ENCODE results near the gene CCDC13. TPM values are rescaled to one million over a fixed set of nuclear protein-coding genes. Genes with fewer than 3 reads are reported as not detected.

The CCDC13 gene
- total and polyA plus RNA-seq, 2 of the 13 experiments (the other 11 are each of a cell fraction or from before 2014, with no cell fraction given) = 0.22 to 0.51 TPM

DNA sequence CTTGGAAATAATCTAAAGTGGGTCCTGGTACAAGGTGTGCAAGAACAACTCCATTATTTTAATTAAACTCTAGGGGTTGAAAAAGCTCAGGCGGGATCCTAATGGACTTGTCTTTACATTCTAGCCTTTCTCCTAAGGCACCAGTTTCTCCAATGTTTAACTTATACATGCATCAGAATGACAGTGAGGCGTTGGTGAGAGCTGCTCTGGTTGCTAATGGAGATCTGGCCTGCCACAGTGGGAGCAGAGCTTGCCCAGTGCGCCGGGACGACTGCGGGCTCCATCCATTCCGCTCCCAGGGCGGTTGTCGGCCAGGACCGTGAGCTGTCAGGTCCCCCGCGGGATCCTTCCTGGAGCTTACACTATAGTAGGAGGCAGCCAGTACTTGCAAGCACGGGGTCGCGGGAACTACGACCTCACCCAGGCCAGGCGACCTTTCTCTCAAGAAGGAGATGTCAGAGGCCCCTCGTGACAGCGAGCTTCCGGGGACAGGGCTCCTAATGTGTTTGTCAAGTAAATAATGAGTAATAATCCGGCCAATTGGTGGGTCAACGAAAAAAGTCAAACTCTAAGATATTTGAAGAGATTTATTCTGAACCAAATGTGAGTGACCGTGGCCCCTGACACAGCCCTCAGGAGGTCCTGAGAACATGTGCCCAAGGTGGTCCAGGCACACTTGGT is 32.2 kb upstream of the CCDC13 start (continued):
- TF ChIP-seq, protein P1, sequence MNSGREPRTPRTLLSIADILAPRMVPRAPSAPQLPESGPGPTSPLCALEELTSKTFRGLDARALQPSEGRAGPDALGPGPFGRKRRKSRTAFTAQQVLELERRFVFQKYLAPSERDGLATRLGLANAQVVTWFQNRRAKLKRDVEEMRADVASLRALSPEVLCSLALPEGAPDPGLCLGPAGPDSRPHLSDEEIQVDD (CRISPR knock-in tag; IDR thresholded peaks at IDR 0.05; ENCODE audit: borderline replicate concordance) = no peak
- TF ChIP-seq ZFP36L1 (CRISPR knock-in tag; IDR thresholded peaks at IDR 0.05) (peak; percentile 19; the same call in 1 of the 2 replicates), GATAD2A (CRISPR knock-in tag; IDR thresholded peaks at IDR 0.05) (peak; percentile 87), FOXA1 (IDR thresholded peaks at IDR 0.05) (no peak), FOXA1 (CRISPR knock-in tag; IDR thresholded peaks at IDR 0.05) (peak; percentile 66; the same call in 1 of the 2 replicates), RARA (CRISPR knock-in tag; IDR thresholded peaks at IDR 0.05) (peak; percentile 91), ETV6 (CRISPR knock-in tag; conservative IDR thresholded peaks at IDR 0.05) (no peak), U2AF2 (IDR thresholded peaks at IDR 0.05; ENCODE audit: low read depth, low read length) (0 out of 2 replicates have a peak, but pooled peaks have one; percentile 49), IRX3 (CRISPR knock-in tag; IDR thresholded peaks at IDR 0.05; ENCODE audit: borderline replicate concordance, low read depth) (no peak), ELF4 (CRISPR knock-in tag; IDR thresholded peaks at IDR 0.05; ENCODE audit: borderline replicate concordance) (0 out of 2 replicates have a peak, but pooled peaks have one; percentile 61), ZNF883 (CRISPR knock-in tag; IDR thresholded peaks at IDR 0.05; ENCODE audit: not compliant biosample characterization) (peak; percentile 50), TARDBP (CRISPR knock-in tag; IDR thresholded peaks at IDR 0.05) (peak; percentile 25; the same call in 1 of the 2 replicates)
- TF ChIP-seq, protein P2, sequence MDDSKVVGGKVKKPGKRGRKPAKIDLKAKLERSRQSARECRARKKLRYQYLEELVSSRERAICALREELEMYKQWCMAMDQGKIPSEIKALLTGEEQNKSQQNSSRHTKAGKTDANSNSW (CRISPR knock-in tag; IDR thresholded peaks at IDR 0.05; ENCODE audit: borderline replicate concordance) = no peak
- TF ChIP-seq, protein P3, sequence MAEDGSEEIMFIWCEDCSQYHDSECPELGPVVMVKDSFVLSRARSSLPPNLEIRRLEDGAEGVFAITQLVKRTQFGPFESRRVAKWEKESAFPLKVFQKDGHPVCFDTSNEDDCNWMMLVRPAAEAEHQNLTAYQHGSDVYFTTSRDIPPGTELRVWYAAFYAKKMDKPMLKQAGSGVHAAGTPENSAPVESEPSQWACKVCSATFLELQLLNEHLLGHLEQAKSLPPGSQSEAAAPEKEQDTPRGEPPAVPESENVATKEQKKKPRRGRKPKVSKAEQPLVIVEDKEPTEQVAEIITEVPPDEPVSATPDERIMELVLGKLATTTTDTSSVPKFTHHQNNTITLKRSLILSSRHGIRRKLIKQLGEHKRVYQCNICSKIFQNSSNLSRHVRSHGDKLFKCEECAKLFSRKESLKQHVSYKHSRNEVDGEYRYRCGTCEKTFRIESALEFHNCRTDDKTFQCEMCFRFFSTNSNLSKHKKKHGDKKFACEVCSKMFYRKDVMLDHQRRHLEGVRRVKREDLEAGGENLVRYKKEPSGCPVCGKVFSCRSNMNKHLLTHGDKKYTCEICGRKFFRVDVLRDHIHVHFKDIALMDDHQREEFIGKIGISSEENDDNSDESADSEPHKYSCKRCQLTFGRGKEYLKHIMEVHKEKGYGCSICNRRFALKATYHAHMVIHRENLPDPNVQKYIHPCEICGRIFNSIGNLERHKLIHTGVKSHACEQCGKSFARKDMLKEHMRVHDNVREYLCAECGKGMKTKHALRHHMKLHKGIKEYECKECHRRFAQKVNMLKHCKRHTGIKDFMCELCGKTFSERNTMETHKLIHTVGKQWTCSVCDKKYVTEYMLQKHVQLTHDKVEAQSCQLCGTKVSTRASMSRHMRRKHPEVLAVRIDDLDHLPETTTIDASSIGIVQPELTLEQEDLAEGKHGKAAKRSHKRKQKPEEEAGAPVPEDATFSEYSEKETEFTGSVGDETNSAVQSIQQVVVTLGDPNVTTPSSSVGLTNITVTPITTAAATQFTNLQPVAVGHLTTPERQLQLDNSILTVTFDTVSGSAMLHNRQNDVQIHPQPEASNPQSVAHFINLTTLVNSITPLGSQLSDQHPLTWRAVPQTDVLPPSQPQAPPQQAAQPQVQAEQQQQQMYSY (CRISPR knock-in tag; IDR thresholded peaks at IDR 0.05) = 0 out of 2 replicates have a peak, but pooled peaks have one; percentile 18
- TF ChIP-seq, protein P4, sequence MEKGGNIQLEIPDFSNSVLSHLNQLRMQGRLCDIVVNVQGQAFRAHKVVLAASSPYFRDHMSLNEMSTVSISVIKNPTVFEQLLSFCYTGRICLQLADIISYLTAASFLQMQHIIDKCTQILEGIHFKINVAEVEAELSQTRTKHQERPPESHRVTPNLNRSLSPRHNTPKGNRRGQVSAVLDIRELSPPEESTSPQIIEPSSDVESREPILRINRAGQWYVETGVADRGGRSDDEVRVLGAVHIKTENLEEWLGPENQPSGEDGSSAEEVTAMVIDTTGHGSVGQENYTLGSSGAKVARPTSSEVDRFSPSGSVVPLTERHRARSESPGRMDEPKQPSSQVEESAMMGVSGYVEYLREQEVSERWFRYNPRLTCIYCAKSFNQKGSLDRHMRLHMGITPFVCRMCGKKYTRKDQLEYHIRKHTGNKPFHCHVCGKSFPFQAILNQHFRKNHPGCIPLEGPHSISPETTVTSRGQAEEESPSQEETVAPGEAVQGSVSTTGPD (CRISPR knock-in tag; IDR thresholded peaks at IDR 0.05) = no peak
- TF ChIP-seq, protein P5, sequence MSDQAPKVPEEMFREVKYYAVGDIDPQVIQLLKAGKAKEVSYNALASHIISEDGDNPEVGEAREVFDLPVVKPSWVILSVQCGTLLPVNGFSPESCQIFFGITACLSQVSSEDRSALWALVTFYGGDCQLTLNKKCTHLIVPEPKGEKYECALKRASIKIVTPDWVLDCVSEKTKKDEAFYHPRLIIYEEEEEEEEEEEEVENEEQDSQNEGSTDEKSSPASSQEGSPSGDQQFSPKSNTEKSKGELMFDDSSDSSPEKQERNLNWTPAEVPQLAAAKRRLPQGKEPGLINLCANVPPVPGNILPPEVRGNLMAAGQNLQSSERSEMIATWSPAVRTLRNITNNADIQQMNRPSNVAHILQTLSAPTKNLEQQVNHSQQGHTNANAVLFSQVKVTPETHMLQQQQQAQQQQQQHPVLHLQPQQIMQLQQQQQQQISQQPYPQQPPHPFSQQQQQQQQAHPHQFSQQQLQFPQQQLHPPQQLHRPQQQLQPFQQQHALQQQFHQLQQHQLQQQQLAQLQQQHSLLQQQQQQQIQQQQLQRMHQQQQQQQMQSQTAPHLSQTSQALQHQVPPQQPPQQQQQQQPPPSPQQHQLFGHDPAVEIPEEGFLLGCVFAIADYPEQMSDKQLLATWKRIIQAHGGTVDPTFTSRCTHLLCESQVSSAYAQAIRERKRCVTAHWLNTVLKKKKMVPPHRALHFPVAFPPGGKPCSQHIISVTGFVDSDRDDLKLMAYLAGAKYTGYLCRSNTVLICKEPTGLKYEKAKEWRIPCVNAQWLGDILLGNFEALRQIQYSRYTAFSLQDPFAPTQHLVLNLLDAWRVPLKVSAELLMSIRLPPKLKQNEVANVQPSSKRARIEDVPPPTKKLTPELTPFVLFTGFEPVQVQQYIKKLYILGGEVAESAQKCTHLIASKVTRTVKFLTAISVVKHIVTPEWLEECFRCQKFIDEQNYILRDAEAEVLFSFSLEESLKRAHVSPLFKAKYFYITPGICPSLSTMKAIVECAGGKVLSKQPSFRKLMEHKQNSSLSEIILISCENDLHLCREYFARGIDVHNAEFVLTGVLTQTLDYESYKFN (CRISPR knock-in tag; conservative IDR thresholded peaks at IDR 0.05) = peak; percentile 88
- TF ChIP-seq, protein P6, sequence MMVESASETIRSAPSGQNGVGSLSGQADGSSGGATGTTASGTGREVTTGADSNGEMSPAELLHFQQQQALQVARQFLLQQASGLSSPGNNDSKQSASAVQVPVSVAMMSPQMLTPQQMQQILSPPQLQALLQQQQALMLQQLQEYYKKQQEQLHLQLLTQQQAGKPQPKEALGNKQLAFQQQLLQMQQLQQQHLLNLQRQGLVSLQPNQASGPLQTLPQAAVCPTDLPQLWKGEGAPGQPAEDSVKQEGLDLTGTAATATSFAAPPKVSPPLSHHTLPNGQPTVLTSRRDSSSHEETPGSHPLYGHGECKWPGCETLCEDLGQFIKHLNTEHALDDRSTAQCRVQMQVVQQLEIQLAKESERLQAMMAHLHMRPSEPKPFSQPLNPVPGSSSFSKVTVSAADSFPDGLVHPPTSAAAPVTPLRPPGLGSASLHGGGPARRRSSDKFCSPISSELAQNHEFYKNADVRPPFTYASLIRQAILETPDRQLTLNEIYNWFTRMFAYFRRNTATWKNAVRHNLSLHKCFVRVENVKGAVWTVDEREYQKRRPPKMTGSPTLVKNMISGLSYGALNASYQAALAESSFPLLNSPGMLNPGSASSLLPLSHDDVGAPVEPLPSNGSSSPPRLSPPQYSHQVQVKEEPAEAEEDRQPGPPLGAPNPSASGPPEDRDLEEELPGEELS (CRISPR knock-in tag; IDR thresholded peaks at IDR 0.05) = peak; percentile 77

All from HepG2 (cell line).